Endothelial cell of umbilical vein (primary cell): ENCODE data around the gene CUEDC2. TPM values are rescaled to one million over a fixed set of nuclear protein-coding genes. Genes with fewer than 3 reads are reported as not detected.

ENCODE experiments used
- BruUV-seq: library from RNA; stranded (reverse); fragments of 400-500 nt; replicated peaks from 2 replicates; lab custom pipeline; 2021; lab: Mats Ljungman, UMichigan
- CTCF ChIA-PET: fragments of 300-600, 350-600 bp; sonication (Branson Sonifier 250); formaldehyde crosslinking; loops from one replicate; lab custom pipeline; 2021; ENCODE audit warnings: antibody characterized with exemption, inconsistent platforms; lab: Charles Lee
- POLR2A ChIA-PET: fragments of 300-600, 350-600 bp; sonication (Branson Sonifier 250); formaldehyde crosslinking; loops from one replicate; lab custom pipeline; 2021; ENCODE audit warnings: antibody characterized with exemption, inconsistent platforms; lab: Charles Lee
- DNase-seq: peaks from one replicate; pipeline ENCODE4 v3.0.0-alpha.2; 2011; ENCODE audit warnings: low read depth, low spot score
- FAIRE-seq: peaks from 2 replicates; lab custom pipeline; 2011; peaks lifted over from hg19 to GRCh38; lab: Jason Lieb, UNC
- H2AFZ ChIP-seq: 2 replicates; pipeline ENCODE4 v1.6.0; 2012; ENCODE audit warnings: low read depth, low read length, control low read depth, inconsistent platforms
- H3K27ac ChIP-seq: 2 replicates; pipeline ENCODE4 v1.5.1; 2011; ENCODE audit warnings: low read depth, mild to moderate bottlenecking, control low read depth, low read length, moderate library complexity; ENCODE audit not compliant: insufficient read depth
- H3K27me3 ChIP-seq, 2 experiments: 2 replicates each; pipeline versions ENCODE4 v1.6.0 to v1.6.1; 2011; ENCODE audit warnings: low read length in 2 of 2, mixed read lengths in 1 of 2; ENCODE audit not compliant: control insufficient read depth in 2 of 2, insufficient read depth in 2 of 2
- H3K36me3 ChIP-seq, 2 experiments: 2 replicates in 1 of 2; 3 replicates in 1 of 2; pipeline ENCODE4 v1.5.1; 2011; ENCODE audit warnings: low read length in 2 of 2, mild to moderate bottlenecking in 1 of 2, moderate library complexity in 1 of 2; ENCODE audit not compliant: control insufficient read depth in 2 of 2, insufficient read depth in 2 of 2; ENCODE audit errors: extremely low read depth in 1 of 2
- H3K4me1 ChIP-seq: 3 replicates; pipeline ENCODE4 v1.5.1; 2011; ENCODE audit warnings: mild to moderate bottlenecking, low read length; ENCODE audit not compliant: control insufficient read depth, insufficient read depth; ENCODE audit errors: extremely low read depth
- H3K4me2 ChIP-seq: 2 replicates; pipeline ENCODE4 v1.6.1; 2011; ENCODE audit warnings: low read length, control low read depth, mixed read lengths; ENCODE audit not compliant: insufficient read depth
- H3K4me3 ChIP-seq, 3 experiments: fragments of 200-600 bp in 1 of 3; sonication (generic), shearing (Covaris generic) in 1 of 3; replicated peaks in 1 of 3; 2 replicates each; pipeline ENCODE4 v1.5.1; 2011 to 2016; ENCODE audit warnings: control low read depth in 3 of 3, low read length in 3 of 3, mild to moderate bottlenecking in 2 of 3, inconsistent platforms in 1 of 3, low read depth in 1 of 3, moderate library complexity in 1 of 3; ENCODE audit not compliant: insufficient read depth in 1 of 3
- H3K79me2 ChIP-seq: 2 replicates; pipeline ENCODE4 v1.6.0; 2012; ENCODE audit warnings: low read length, inconsistent platforms; ENCODE audit not compliant: control insufficient read depth, insufficient read depth
- H3K9ac ChIP-seq: replicated peaks from 2 replicates; pipeline ENCODE3; 2011; ENCODE audit warnings: low read length, control low read depth; ENCODE audit not compliant: insufficient read depth; ENCODE audit errors: extremely low read depth
- H3K9me1 ChIP-seq: replicated peaks from 3 replicates; pipeline ENCODE4 v1.6.0; 2011; ENCODE audit warnings: mild to moderate bottlenecking, low read length; ENCODE audit not compliant: control insufficient read depth, insufficient read depth; ENCODE audit errors: extremely low read depth
- H3K9me3 ChIP-seq: replicated peaks from 2 replicates; pipeline ENCODE4 v1.5.1; 2012; ENCODE audit warnings: low read length, inconsistent platforms; ENCODE audit not compliant: control insufficient read depth, insufficient read depth
- H4K20me1 ChIP-seq: replicated peaks from 2 replicates; pipeline ENCODE3; 2011; ENCODE audit warnings: mild to moderate bottlenecking, low read length; ENCODE audit not compliant: control insufficient read depth, insufficient read depth; ENCODE audit errors: extremely low read depth
- EZH2 ChIP-seq: IDR thresholded peaks from 2 replicates; pipeline ENCODE4 v1.6.1; 2012; ENCODE audit warnings: borderline replicate concordance, low read depth, mild to moderate bottlenecking, moderate library complexity, low read length, inconsistent platforms; ENCODE audit not compliant: severe bottlenecking
- FOS ChIP-seq: IDR thresholded peaks from 2 replicates; pipeline ENCODE4 v1.6.1; 2011; ENCODE audit warnings: mild to moderate bottlenecking, low read length, moderate library complexity, borderline replicate concordance; ENCODE audit not compliant: insufficient read depth
- GATA2 ChIP-seq: IDR thresholded peaks from 2 replicates; pipeline ENCODE4 v1.7.0; 2011; ENCODE audit warnings: low read depth, mild to moderate bottlenecking, moderate library complexity, mixed read lengths, low read length; ENCODE audit not compliant: insufficient read length, insufficient read depth
- JUN ChIP-seq: IDR thresholded peaks from 2 replicates; pipeline ENCODE4 v1.6.1; 2011; ENCODE audit warnings: borderline replicate concordance, low read depth; ENCODE audit not compliant: insufficient read length, insufficient read depth
- MYC ChIP-seq: IDR thresholded peaks from one replicate; pipeline ENCODE4 v1.6.1; 2011; ENCODE audit warnings: mild to moderate bottlenecking, low read depth, low read length
- POLR2A ChIP-seq: IDR thresholded peaks from 2 replicates; pipeline ENCODE4 v1.6.1; 2012; ENCODE audit warnings: low read depth, mild to moderate bottlenecking, control low read depth, low read length
- POLR2AphosphoS5 ChIP-seq: IDR thresholded peaks from 2 replicates; pipeline ENCODE4 v1.6.1; 2012; ENCODE audit warnings: low read depth, mild to moderate bottlenecking, control low read depth, low read length, moderate library complexity; ENCODE audit not compliant: insufficient read depth
- dilution Hi-C: fragments of 300-500 bp; cut with MboI; formaldehyde crosslinking; loops from one replicate; pipeline ENCODE4 v1.15.0; 2019; ENCODE audit warnings: low sequenced_read_pairs; ENCODE audit not compliant: extremely low pct_ligation_motif_present
- intact Hi-C: fragments of 100-400 bp; cut with micrococcal nuclease; formaldehyde crosslinking; loops from one replicate; pipeline ENCODE4 v1.10.0; 2022
- polyA plus RNA-seq, 4 experiments: library from polyadenylated mRNA; depleted of rRNA in 3 of 4; stranded (reverse) in 3 of 4; unstranded in 1 of 4; fragments of >200 nt; gene quantifications; 2 replicates each; pipeline versions ENCODE4 v1.2.1 to v1.2.3, GENCODE V29; 2011 to 2012; ENCODE audit warnings: missing spikeins in 1 of 4
- total RNA-seq: library from RNA; stranded (reverse); gene quantifications from 2 replicates; pipeline ENCODE4 v1.2.3, GENCODE V29; 2021
- TF ChIP-seq, protein P1 (sequence below): IDR thresholded peaks from 2 replicates; pipeline ENCODE4 v1.6.1; 2011; ENCODE audit not compliant: insufficient read depth, insufficient read length
- TF ChIP-seq, protein P2 (sequence below), 2 donors: IDR thresholded peaks; 1 replicate in 1 of 2; 2 replicates in 1 of 2; pipeline ENCODE4 v1.5.1; 2011; ENCODE audit warnings: low read length in 2 of 2, mild to moderate bottlenecking in 2 of 2, moderate library complexity in 2 of 2, control low read depth in 1 of 2, inconsistent platforms in 1 of 2, low read depth in 1 of 2; ENCODE audit not compliant: insufficient read depth in 1 of 2; ENCODE audit errors: extremely low read depth in 1 of 2

The CUEDC2 gene
- total and polyA plus RNA-seq, 2 donors (not counting 3 experiments of a cell fraction or from before 2014, with no cell fraction given) = 61.5 to 96.7 TPM

DNA sequence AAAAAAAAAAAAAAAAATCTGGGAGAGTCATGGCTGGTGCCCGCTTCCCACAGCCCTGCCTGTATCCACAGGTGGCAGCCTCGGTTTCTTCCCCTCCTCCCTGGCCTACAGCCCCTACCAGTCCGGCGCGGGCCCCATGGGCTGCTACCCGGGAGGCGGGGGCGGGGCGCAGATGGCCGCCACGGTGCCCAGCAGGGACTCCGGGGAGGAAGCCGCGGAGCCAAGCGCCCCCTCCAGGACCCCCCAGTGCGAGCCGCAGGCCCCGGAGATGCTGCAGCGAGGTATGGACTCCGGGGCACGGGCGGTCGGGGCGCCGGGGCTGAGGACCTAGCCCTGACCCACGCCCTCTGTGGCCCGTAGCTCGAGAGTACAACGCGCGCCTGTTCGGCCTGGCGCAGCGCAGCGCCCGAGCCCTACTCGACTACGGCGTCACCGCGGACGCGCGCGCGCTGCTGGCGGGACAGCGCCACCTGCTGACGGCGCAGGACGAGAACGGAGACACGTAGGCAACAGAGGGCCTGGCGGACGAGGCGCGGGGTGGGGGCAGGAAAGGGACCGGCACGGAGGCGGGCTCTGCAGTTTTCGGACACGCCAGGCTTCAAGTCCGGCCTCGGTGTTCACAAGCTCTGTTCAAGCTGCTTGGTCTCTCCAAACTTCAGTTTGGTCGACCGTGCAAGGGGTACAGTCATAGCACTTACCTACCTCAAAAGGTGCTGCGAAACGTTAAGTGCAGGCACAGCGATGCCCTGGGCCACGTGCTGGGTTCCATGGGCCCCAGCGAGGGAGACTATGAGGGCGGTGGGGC lies 33.0 kb downstream of the CUEDC2 start:
- FAIRE-seq (peak; percentile 92), DNase-seq (peak; percentile 82)
- Histone ChIP-seq H3K27ac (no peak overlapping the region), H3K9me1 (no peaks in the 10 kb centered on the region), H4K20me1 (no peaks in the 10 kb centered on the region), H3K9ac (peak overlapping the region; percentile 37), H3K36me3 (peaks cover 0 to 32% of the 10 kb centered on the region in 2 experiments), H3K27me3 (no peaks in the 10 kb centered on the region), H3K4me3 (peak overlapping the region in 2 of 3 experiments; percentile 15 to 48), H3K9me3 (no peaks in the 10 kb centered on the region), H3K79me2 (no peaks in the 10 kb centered on the region), H3K4me2 (peak overlapping the region; percentile 46), H3K4me1 (peaks cover 13% of the 10 kb centered on the region), H2AFZ (peak overlapping the region; percentile 52)
- TF ChIP-seq FOS (no peak), JUN (no peak), POLR2A (no peak), EZH2 (no peak), MYC (no peak), GATA2 (no peak), POLR2AphosphoS5 (peak; percentile 80)
- TF ChIP-seq, protein P1, sequence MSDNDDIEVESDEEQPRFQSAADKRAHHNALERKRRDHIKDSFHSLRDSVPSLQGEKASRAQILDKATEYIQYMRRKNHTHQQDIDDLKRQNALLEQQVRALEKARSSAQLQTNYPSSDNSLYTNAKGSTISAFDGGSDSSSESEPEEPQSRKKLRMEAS = peak; percentile 37
- TF ChIP-seq, protein P2, sequence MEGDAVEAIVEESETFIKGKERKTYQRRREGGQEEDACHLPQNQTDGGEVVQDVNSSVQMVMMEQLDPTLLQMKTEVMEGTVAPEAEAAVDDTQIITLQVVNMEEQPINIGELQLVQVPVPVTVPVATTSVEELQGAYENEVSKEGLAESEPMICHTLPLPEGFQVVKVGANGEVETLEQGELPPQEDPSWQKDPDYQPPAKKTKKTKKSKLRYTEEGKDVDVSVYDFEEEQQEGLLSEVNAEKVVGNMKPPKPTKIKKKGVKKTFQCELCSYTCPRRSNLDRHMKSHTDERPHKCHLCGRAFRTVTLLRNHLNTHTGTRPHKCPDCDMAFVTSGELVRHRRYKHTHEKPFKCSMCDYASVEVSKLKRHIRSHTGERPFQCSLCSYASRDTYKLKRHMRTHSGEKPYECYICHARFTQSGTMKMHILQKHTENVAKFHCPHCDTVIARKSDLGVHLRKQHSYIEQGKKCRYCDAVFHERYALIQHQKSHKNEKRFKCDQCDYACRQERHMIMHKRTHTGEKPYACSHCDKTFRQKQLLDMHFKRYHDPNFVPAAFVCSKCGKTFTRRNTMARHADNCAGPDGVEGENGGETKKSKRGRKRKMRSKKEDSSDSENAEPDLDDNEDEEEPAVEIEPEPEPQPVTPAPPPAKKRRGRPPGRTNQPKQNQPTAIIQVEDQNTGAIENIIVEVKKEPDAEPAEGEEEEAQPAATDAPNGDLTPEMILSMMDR (IDR thresholded peaks at IDR 0.05; ENCODE audit: extremely low read depth in 1 of 2, insufficient read depth in 1 of 2, low read depth in 1 of 2, low read length in 2 of 2) = peak; percentile 93 to 96
- dilution Hi-C loops = no loop called here
- ChIA-PET POLR2A (interaction anchor here (1.0 kb wide), 1 partner anchor 13 kb away, joined by 3 read pairs; no protein-coding TSS in a partner anchor), CTCF (interaction anchor here (0.5 to 9.2 kb wide), 32 partner anchors 9 to 247 kb away, joined by 3 to 168 read pairs (median 4); partner anchors contain the start of genes CUEDC2, ELOVL3, FBXL15 and NOLC1)
- intact Hi-C loops = loop anchor here (1.0 kb wide), 3 partner anchors 23 to 230 kb away; no protein-coding TSS in a partner anchor
- no TSS peak for BruUV-seq
